Left lung (tissue), 10 donors: ENCODE results near the gene NID2. TPM values are rescaled to one million over a fixed set of nuclear protein-coding genes. Genes with fewer than 3 reads are reported as not detected.

Experiments
- ATAC-seq: fragments of 200-7000 bp; cut with Tn5 transposase; one replicate; pipeline ENCODE4 v1.9.1; 2020; ENCODE audit warnings: moderate library complexity
- DNase-seq, 4 donors: peaks; one replicate each; pipeline ENCODE4 v3.0.0-alpha.2; 2013 to 2020
- H3K27ac ChIP-seq, 2 donors: fragments of 200-600 bp; sonication (generic) in 1 of 2; one replicate each; pipeline versions ENCODE4 v1.5.0 to v1.8.0; 2020 to 2021
- H3K27me3 ChIP-seq, 2 donors: fragments of 200-600 bp; sonication (generic) in 1 of 2; one replicate each; pipeline versions ENCODE4 v1.5.0 to v1.8.0; 2020 to 2021
- H3K36me3 ChIP-seq, 2 donors: fragments of 200-600 bp; sonication (generic) in 1 of 2; one replicate each; pipeline versions ENCODE4 v1.5.0 to v1.8.0; 2020 to 2021
- H3K4me1 ChIP-seq, 2 donors: fragments of 200-600 bp; one replicate each; pipeline ENCODE4 v1.8.0; 2021
- H3K4me3 ChIP-seq, 2 donors: fragments of 200-600 bp; sonication (generic) in 1 of 2; one replicate each; pipeline versions ENCODE4 v1.5.0 to v1.8.0; 2020 to 2021; ENCODE audit warnings: mild to moderate bottlenecking in 1 of 2
- H3K9me3 ChIP-seq, 2 donors: fragments of 200-600 bp; sonication (generic) in 1 of 2; one replicate each; pipeline versions ENCODE4 v1.5.0 to v1.8.0; 2020 to 2021
- intact Hi-C, 2 donors: fragments of 100-400 bp; cut with DNase I; formaldehyde crosslinking; loops; one replicate each; pipeline versions ENCODE4 v1.11.2 to v1.14.2; 2022
- polyA plus RNA-seq, 6 donors: library from polyadenylated mRNA; unstranded; fragments of 120-200 nt; gene quantifications; one replicate each; pipeline ENCODE4 v1.2.1, GENCODE V29; 2013; ENCODE audit not compliant: insufficient read length in 6 of 6
- total RNA-seq, 2 donors: library from RNA; stranded (reverse); fragmentation: NEBNext Ultra II Directional; extraction: Animal tissue kit (Norgen Biotek cat#: 25700); gene quantifications; one replicate each; pipeline ENCODE4 v1.2.1, GENCODE V29; 2021
- TF ChIP-seq, protein P1 (sequence below), 2 donors: fragments of 200-600 bp; sonication (generic) in 1 of 2; IDR thresholded peaks; one replicate each; pipeline versions ENCODE4 v1.5.0 to v1.8.0; 2021; ENCODE audit warnings: antibody characterized with exemption in 2 of 2
- donor health status: DM: no; HTN: yes; CAD: no.
- donor health status: DM: no; HTN: no; CAD: no.

NID2 gene
- total and polyA plus RNA-seq, 8 donors = 25.0 to 593 (median 235) TPM

GRCh38 chr14:52060080-52060479 lies 8.8 kb downstream of the NID2 start:
- Histone ChIP-seq H3K4me3 (no peak overlapping the region), H3K27me3 (no peaks in the 10 kb centered on the region), H3K27ac (peak overlapping the region in 1 of 2 donors; percentile 50), H3K36me3 (no peaks in the 10 kb centered on the region), H3K9me3 (no peaks in the 10 kb centered on the region), H3K4me1 (peaks cover 15 to 16% of the 10 kb centered on the region in 2 donors)
- TF ChIP-seq, protein P1, sequence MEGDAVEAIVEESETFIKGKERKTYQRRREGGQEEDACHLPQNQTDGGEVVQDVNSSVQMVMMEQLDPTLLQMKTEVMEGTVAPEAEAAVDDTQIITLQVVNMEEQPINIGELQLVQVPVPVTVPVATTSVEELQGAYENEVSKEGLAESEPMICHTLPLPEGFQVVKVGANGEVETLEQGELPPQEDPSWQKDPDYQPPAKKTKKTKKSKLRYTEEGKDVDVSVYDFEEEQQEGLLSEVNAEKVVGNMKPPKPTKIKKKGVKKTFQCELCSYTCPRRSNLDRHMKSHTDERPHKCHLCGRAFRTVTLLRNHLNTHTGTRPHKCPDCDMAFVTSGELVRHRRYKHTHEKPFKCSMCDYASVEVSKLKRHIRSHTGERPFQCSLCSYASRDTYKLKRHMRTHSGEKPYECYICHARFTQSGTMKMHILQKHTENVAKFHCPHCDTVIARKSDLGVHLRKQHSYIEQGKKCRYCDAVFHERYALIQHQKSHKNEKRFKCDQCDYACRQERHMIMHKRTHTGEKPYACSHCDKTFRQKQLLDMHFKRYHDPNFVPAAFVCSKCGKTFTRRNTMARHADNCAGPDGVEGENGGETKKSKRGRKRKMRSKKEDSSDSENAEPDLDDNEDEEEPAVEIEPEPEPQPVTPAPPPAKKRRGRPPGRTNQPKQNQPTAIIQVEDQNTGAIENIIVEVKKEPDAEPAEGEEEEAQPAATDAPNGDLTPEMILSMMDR (IDR thresholded peaks at IDR 0.05) = no peak
- intact Hi-C loops = loop anchor here in 1 of 2 donors (10.0 kb wide), 1 partner anchor 55 kb away; no protein-coding TSS in a partner anchor
- DNase-seq = peak in 2 of 4 donors; percentile 70 to 85
- no peak for ATAC-seq

GRCh38 chr14:52059649-52060048 lies 9.2 kb downstream of the NID2 start:
- ATAC-seq (no peak), DNase-seq (no peak)
- TF ChIP-seq, protein P1 (IDR thresholded peaks at IDR 0.05) = no peak
- Histone ChIP-seq H3K36me3 (no peaks in the 10 kb centered on the region), H3K27me3 (no peaks in the 10 kb centered on the region), H3K9me3 (no peaks in the 10 kb centered on the region), H3K4me3 (no peak overlapping the region), H3K4me1 (peaks cover 15 to 16% of the 10 kb centered on the region in 2 donors), H3K27ac (peak overlapping the region in 1 of 2 donors; percentile 50)
- intact Hi-C loops = loop anchor here in 1 of 2 donors (10.0 kb wide), 1 partner anchor 55 kb away; no protein-coding TSS in a partner anchor

- ATAC-seq (no peak), DNase-seq (no peak)
- Histone ChIP-seq H3K27ac (no peak overlapping the region), H3K4me1 (peaks cover 15 to 16% of the 10 kb centered on the region in 2 donors), H3K36me3 (no peaks in the 10 kb centered on the region), H3K27me3 (no peaks in the 10 kb centered on the region), H3K4me3 (no peak overlapping the region), H3K9me3 (no peaks in the 10 kb centered on the region)
- TF ChIP-seq, protein P1 (IDR thresholded peaks at IDR 0.05) = no peak
- intact Hi-C loops = no loop called here
These were observed 10.5 kb downstream of the NID2 start for GRCh38 chr14:52058341-52058740.

DNA sequence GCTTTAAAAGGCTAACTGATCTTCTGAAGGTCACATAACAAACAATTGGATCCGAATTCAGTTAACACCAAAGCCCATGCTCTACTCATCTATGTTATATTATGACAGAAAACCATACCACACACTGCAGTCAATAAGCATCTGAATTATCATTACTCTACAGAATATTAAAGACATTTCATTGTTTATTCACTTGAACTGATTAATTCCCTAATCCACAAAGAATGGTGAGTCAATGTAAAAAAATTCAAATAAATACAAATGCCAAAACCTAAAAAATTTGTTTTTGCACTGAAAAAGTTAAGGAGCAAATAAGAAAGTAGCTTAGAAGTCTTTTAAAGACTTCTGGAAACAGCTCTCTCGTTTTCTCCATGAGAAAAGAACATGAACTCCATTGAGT lies 13.7 kb downstream of the NID2 start:
- ATAC-seq (no peak), DNase-seq (no peak)
- Histone ChIP-seq H3K27me3 (no peaks in the 10 kb centered on the region), H3K4me3 (no peak overlapping the region), H3K36me3 (no peaks in the 10 kb centered on the region), H3K9me3 (no peaks in the 10 kb centered on the region), H3K27ac (peak overlapping the region in 1 of 2 donors; percentile 46), H3K4me1 (no peaks in the 10 kb centered on the region)
- TF ChIP-seq, protein P1 (IDR thresholded peaks at IDR 0.05) = no peak
- intact Hi-C loops = no loop called here

DNA sequence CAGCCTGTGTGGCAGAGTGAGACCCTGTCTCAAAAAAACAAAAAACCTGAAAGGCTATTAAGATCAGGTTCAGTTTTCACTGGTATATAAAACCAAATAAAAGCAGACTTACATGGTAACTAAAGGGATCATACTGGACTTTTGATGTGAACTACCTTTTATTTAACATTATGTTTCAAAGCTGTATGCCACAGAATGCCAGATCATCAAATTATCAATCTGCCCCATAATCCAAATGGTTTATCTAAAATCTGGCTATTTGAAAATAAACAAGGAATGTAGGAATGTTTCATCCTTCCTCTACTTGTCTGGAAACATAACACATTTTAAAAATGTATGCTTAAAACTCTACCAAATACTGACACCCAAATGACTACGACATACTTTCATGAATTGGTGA lies 14.2 kb downstream of the NID2 start:
- intact Hi-C loops = no loop called here
- Histone ChIP-seq H3K4me3 (no peak overlapping the region), H3K9me3 (no peaks in the 10 kb centered on the region), H3K27me3 (no peaks in the 10 kb centered on the region), H3K27ac (no peak overlapping the region), H3K36me3 (no peaks in the 10 kb centered on the region), H3K4me1 (no peaks in the 10 kb centered on the region)
- ATAC-seq = no peak
- TF ChIP-seq, protein P1 (IDR thresholded peaks at IDR 0.05) = no peak
- no peak for DNase-seq
